Measurements from ENCODE around the gene MYO1C.
A peak's percentile ranks its signal among the peaks of the same experiment; 100 is the strongest.
"Not testable (repeated sequence)": the region's sequence is repeated elsewhere in the genome, so short reads cannot be mapped to it uniquely, and the experiment has no call there.

The MYO1C gene, protein sequence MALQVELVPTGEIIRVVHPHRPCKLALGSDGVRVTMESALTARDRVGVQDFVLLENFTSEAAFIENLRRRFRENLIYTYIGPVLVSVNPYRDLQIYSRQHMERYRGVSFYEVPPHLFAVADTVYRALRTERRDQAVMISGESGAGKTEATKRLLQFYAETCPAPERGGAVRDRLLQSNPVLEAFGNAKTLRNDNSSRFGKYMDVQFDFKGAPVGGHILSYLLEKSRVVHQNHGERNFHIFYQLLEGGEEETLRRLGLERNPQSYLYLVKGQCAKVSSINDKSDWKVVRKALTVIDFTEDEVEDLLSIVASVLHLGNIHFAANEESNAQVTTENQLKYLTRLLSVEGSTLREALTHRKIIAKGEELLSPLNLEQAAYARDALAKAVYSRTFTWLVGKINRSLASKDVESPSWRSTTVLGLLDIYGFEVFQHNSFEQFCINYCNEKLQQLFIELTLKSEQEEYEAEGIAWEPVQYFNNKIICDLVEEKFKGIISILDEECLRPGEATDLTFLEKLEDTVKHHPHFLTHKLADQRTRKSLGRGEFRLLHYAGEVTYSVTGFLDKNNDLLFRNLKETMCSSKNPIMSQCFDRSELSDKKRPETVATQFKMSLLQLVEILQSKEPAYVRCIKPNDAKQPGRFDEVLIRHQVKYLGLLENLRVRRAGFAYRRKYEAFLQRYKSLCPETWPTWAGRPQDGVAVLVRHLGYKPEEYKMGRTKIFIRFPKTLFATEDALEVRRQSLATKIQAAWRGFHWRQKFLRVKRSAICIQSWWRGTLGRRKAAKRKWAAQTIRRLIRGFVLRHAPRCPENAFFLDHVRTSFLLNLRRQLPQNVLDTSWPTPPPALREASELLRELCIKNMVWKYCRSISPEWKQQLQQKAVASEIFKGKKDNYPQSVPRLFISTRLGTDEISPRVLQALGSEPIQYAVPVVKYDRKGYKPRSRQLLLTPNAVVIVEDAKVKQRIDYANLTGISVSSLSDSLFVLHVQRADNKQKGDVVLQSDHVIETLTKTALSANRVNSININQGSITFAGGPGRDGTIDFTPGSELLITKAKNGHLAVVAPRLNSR

DNA sequence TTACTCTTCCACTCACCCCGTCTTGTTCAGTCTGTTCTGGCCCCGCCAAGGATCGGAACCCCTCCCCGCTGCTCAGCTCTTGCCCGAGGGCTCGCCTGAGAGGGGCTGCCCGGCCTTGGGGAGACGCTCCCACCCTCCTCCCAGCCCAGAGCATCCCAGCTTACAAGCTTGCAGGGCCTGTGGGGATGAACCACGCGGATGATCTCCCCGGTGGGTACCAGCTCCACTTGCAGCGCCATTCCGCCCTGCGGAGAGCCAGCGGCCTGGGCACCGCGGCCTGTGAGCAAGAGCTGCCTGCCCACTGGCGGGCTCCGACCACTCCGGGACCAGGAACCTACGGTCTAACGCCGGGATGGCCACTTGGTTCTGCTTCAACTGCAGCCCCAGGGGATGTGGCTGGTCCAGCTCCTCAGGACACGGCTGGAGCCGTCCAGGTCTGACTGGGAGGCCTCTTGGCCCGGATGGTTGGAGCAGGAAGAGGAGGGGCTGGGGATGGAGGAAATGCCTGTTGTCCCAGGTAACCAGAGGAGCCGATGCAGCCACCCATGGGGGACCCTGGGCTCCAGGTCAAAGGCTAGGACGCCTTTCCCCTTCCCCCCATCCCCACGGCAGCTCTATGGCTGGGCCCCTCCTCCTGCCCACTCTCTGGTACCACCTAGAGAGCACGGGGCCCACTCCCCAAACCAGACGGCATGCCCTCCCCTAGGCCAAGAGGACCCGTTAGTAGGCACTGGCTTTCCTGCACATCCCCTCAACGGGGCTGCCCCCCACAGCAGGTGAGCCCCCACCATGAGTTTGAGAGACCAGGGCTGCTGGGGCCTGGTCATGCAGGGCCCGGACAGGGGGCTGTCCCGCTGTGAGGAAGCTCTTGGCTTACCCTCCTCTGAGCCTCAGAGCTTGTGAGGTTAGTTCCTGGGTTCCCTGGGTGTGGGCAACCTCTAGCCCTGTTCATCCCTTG is at the start of gene MYO1C:
MYO1C (minus strand) TSS at position 438 of the 958 bp plus-strand sequence; CDS start at position 239, 199 bp downstream.
- DNase-seq = no peak

DNA sequence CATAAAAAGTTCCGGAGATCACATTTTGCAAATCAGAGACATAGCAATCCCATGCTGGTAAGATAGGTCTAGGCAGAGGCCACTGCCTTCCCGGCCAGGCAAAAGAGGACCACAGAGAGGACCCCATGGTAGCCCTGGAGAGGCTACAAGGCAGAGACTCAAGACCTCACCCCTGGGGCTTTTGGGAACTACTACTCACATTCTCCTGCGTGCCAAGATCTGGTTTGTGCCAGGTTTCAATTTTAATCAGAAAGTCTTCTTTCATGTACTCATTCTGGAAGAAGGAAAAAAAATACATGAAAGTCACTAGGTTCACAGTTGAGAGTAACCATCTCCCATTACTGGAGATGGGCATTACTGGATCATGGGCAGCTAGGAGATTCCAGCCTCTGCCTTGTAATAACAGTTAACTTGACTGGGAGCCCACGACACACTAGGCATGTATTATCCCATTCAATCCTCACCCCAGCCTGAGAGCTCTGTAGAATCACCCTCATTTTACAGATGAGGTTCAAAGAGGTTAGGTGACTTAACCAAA is 49.0 kb upstream of the MYO1C start:
- DNase-seq = no peak

DNA sequence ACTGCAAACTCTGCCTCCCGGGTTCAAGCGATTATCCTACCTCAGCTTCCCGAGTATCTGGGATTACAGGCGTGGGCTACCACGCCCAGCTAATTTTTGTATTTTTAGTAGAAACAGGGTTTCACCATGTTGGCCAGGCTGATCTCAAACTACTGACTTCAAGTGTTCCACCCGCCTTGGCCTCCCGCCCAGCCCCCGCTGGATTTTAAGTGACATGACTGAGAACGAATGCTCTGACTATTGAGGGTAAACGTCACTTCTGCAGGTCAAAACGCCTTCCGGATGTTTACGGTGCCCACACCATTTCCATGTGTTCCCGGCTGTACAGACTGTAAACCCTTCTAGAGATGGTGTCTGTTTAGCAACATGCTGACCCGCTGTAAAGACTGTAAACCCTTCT is 47.3 kb upstream of the MYO1C start:
- no peak for DNase-seq

DNA sequence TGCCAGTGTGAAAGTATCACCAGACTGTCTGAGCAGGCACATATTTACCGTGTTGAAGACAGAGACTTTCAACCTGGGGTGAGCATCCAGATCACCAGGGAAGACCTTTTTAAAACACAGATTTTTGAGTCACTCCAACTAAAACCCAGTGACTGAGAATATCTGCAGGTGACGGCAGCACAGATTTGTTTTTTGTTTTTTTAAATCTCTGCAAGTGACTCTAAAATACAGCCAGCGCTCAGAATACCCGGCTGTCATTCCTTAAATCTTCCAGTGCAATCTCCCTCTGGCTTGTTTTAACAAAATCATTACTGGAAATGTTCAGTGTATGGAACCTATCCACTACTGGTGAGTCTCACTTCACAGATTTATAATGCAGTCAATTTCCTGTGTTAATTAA is 43.3 kb upstream of the MYO1C start:
- DNase-seq = no peak

DNA sequence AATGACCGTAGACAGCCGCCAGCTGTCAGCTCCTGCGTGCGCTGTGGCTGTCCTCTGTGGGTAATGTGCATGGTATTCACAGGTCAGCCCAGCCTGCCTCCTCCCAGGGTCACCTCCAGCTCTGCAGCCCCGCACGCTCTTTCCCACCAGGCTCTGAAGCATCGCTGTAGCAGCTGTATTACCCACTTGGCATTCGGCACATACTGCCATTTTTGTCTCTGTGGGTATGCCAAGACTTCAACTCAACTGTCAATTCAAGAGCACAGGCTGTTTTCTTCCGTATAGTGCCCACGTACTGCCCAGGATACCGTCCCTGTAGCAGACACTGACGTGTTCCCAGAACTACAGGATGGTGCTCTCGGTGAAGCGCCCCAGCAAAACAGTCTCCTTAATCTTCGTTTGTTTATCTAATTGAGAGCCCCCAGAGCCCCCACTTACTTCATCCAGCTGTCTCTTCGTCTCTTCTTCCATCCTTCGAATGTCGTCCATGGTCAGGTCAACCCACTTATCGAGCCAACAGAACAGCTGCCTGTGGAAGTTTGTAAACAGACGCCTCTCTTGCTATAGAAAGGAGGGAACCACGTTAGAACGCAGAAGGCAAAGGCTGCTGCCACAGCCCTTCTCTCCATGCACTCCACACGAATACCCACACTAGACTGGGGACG is 41.3 kb upstream of the MYO1C start:
- DNase-seq = no peak

DNA sequence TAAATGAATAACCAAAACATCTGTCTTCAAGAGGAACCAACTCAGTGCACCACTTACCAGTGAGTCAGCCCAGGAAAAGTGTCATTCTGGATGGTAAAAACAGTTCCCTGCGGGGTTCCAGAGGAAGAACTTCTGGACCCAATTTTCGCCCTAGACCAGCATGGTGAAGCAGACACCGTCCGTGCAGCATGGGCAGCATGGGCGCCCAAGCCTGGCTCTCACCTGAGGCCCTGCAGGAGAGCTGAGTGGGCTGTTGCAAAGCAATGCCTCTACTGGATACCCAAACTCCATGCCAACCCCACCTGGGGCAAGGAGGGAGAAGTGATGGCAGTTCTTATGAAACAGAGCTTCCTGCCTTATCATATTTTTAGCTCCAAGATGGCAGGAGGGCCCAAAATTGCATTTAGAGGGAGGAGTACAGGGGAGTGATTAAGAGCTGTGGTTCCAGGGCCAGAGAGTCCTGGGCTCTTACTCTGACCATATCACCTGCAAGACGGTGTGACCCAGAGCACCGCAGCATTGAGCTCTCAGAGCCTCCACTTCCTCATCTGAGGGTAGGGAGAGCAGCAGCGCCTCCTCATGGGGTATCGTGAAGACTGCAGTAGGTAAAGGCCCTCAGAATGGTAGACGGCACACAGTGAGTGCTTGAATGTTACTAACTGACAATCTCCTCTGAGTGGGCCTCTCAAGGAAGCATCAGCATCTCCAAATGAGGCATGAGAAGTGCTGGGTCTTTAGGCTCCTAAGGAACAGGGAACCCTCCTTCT is 40.5 kb upstream of the MYO1C start:
- no peak for DNase-seq

DNA sequence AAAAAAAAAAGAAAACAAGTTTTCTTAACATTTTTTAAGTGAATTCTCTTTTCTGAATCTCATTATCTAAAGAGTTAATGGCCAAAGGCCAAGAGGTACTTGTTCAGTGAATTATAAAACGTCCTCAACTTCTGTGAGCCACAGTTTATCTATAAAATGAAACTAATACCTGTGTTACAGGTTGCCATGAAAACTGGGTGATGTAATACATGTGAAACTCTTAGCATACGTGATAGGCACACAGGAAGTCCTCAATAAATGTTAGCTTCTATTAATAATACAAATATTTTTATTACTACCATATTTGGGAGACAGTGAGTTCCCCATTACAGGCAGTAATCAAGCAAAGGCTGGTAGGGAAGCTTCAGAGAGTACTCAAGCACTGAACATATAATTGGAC is 37.4 kb upstream of the MYO1C start:
- DNase-seq = no peak

DNA sequence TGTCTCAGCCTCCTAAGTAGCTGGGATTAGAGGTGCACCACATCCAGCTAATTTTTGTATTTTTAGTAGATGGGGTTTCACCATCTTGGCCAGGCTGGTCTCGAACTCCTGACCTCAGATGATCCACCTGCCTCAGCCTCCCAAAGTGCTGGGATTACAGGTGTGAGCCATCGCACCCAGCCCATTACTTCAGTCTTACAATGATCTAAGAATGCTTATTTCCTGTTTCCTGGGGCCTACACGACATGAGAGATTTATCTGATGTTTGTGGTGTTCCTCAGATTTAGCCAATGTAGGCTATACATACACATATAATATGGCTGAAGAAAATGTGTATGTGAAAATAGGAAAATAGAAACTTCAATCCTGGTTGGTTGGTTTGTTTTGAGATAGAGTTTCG is 34.4 kb upstream of the MYO1C start:
- not testable (repeated sequence) for DNase-seq

DNA sequence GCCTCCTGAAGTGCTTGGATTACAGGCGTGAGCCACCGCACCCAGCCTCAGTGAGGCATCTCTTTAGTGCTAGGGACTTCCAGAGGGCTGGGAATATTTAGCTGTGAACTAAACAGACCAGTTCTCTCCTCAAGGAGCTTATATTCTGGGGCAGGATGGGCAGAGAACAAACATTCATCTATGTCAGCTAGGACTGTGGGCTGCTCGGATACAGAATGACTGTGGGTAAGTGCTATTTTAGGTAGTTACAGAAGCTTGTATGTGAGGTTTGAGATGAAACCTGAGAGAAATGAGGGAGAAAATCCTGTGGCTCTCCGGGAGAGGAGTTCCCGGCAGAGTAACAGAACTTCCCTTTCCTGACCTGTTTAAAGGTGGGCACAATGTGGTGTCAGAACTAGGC is 30.1 kb upstream of the MYO1C start:
- no peak for DNase-seq

DNA sequence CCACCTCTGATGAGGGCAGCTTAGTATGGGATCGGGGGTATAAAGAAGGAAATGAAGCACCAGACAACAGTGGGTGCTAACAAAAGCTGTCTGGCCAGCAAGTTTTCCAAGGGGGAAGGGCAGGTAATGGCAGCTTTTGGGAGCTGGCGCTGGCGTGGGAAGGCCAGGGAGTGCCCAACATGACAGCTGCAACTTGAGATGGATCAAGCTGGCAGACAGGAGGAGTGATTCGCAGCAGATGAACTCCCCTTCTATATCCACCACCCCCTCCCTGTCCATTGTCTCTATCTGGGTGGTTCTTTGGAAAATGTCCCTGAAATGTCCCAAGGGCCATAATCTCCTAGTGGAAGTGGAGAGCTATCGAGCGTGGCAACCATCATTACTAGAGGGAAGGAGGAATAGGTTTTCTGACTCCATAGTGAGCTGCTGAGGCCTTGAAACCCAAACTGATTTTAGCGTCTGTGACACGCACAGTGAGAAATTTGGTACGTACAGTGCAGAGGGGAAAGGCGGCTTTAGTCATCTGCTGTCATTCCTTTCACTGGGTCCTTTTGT is 28.7 kb upstream of the MYO1C start:
- DNase-seq = no peak

DNA sequence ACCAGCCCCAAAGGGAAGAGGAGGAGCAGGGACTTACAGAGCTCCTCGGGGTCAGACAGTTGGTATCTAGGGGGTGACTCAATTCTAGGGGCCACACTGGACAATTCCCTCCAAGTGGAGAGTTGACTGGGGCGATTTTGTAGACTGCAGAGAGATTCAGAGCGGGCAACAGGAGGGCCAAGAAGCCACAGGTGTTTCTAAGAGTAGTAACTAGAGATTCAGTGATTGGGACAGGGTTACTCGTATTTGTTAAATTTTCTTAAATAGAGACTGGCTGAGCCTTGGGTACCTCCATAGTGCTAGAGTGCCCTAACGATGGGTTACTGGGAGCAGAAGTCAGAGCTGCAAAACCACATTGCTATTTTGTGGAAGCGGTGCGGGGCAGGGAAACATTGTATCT is 27.2 kb upstream of the MYO1C start:
- no peak for DNase-seq

DNA sequence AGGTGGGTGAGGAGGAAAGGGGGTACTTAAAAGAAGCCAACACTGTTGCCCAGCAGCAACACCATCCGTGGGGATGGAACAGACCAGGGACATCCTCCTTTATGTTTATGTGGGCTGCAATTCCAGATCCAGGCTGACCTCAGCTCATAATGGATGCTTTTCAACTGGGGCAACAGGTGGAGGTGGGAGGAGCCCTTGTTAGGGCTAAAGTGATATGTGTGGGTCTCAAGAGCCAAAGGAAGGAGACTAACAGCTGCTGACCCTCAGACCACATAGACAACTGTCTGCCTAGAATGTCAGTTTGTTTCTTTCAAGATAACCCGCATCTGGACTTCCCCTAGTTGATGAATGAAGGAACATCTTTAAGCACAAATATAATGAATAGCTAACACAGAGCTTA is 25.9 kb upstream of the MYO1C start:
- no peak for DNase-seq

DNA sequence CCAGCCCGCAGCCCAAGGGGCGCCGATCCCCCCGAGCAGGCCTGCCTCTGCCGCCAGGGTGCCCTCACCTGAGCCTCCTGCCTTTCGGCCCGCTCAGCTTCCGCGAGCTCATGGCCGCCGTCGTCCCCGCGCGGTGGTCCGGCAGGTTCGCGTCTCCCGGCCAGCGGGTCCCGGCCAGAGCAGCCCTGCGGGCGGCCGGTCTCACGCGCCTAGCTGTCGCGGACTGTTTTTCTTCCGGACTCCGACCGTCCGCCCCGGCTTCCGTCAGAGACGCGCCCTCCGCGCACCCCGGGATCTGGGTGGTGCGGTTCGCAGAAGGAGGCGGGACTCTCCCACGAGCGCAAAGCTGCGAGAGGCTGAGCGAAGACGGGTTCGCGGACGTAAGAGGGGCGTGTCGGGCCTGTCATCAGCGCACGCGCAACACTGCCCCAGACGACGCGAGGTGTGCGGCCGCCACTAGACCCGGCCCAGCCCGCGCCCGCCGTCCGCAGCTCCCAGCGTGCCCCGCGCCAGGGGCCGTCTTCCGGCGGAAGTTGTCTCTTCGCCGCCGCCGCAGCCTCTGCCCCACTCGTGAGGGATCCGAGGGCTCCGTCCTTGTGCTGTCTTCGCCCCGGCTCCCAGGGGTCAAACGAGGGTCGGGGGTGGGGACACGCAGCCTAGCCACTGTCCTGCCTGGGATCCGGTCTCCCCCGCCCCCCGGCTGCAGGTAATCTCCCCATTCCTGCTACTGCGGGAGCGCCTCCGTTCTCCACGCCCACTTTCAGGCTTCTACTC is 24.1 kb upstream of the MYO1C start, which contains the start of gene INPP5K:
INPP5K (minus strand) TSS at position 225 of the 774 bp plus-strand sequence; CDS start at position 112, 113 bp downstream.
- DNase-seq = peak; percentile 91

DNA sequence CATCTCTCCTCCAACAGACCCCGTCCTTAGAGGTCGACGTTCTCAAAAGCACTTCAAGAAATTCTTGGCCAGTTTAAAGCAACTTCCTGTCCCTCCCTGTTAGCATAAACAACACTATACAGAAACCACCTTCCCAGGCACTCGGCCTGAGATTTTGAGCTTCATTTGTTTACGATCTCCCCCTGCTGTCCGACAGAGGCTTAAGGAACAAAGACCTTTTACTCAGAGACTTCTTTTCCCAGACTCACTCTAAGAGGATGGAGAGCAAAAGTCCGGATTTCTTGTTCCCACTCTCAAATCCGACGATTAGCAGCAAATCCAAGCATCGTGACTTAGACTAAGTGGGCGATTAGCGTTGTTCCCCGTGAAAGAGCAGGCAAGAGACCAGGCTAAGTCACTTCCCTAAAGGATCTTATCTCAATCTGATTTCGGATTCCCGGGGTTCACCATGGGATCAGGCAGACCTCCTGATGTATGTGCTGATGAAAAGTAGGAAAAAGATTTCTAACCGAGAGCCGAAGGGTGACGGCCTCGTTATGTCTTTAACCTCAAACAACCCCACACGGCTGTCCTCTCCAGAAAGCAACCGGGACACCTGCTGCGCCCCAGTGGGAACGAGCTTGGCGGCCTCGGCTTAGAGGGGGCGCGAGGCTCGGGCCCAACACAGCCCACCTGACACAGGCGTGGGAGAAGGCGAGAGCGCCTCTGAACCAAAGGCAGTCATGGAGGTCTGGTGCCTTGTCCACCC is 23.3 kb upstream of the MYO1C start:
- DNase-seq = peak; percentile 81

DNA sequence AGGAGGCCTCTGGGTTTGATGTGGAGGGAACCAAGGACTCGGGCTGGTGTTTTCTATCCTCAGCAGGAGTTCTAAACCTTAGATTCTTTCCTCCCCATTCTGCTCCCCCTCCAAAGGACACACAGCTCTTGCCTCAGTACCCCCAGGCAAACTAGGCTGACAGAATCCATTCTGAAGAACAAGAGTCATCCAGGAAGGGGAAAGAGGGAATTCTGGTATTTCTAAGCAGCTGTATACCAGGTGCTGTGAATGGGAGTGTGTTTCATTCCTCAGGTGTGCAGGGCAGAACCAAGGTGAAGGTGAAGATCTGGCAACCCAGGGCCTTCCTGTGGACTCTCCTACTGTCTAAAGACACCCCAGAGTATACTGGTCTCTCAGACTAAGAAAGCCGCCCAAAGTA is 19.9 kb upstream of the MYO1C start:
- DNase-seq = no peak

DNA sequence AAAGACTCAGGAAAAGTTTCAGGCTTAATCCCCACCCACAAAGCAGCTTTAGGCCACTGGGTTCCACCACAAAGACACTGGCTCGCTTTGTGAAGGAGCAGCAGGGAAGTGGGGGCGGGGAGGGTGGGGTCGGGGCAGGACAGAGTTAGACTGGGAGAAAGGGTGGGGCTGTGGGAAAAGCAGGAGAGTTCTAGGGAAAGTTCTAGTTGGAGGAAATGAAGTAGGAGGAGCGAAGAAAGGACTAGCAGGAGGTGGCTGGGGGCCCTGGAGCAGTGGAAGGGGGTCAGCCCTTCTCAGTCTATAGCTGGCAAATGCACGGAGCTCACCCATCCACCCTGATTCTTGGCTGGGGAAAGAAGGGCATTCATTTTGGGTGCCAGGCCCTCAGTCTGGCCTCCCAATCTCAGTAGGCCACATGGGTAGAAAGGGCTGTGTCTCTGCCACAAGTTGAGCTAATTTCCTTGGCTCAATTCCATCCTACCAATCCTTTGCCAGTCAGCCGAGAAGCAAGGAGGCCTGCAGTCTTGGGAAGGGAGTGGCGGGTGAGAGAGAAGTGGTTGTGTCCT is 19.4 kb upstream of the MYO1C start:
- no peak for DNase-seq

DNA sequence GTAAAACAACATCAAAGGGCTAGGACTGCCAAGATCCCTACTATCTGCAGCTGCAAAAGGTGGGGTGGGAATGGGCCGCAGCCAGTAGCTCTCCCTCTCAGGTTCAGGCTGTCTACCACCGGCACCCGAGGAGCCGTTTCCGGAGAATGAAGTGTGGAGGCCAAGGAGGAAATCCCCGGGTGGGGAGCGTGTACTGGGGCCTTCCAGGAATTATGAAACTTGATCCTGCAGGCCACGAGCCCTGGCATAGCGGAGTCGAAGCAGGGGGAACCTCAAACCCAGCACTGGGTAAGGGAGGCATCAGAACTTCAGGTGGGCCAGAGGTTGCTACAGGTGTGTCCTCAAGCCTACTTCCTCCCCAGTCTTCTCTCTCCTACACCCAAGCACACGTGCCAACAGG is 18.8 kb upstream of the MYO1C start:
- DNase-seq = no peak

DNA sequence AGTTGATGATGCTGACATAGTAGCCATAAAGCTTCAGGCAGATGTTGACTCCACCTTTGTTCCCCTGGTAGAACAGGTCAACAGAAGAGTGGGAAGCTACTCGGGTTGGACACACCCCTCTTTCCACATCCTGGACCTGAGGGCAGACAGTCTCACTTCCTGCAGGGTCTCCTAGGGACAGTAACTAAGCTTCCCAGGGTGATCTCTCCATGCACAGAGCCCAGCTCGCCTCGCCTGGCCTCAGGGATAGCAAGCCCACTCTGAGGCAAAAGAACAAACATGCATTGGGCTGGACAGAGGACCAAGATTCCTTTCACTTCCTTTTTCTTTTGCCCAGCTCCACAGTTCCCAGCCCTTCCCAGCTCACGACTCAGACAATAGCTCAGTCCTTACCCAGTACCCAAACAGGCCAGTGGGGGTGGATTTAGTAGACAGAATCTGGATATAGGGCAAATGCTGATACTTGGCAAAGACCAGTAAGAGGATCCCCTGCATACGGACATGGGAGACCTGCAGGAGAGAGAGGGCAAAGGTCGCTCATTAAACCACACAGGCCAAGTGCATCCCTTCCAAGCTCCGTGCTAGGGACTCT is 16.9 kb upstream of the MYO1C start:
- DNase-seq = no peak
